B cell (primary cell): Measurements from ENCODE around the gene RTF2.

Experiments
- EZH2 ChIP-seq: IDR thresholded peaks from 2 replicates; pipeline ENCODE4 v1.6.1; 2012; ENCODE audit warnings: borderline replicate concordance, low read depth, mild to moderate bottlenecking, moderate library complexity, low read length; ENCODE audit not compliant: insufficient read depth, poor library complexity, severe bottlenecking
- TF ChIP-seq, protein P1 (sequence below): fragments of 200-600 bp; IDR thresholded peaks from one replicate; pipeline ENCODE4 v1.8.0; 2022; ENCODE audit warnings: antibody characterized with exemption, mild to moderate bottlenecking

DNA sequence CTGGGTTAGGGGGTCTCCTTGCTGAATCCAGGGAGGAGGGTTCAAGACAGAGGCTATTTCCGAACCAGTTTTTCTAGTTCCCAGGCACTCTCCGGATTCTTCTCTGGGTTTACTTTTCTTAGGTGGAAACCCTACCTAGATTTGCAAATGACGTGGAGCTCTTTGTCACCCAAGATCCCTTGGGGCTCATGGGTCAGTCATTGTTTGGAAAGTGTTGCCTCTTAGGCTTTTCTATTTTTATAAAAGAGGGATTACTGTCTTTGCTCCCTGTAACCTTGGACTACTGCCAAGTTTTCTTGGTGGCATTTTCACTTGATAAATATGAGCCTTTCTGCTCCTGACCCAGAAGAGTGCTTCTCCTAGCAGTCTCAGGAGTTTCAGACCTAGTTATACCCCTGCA lies 98.2 kb downstream of the RTF2 start:
- TF ChIP-seq, protein P1, sequence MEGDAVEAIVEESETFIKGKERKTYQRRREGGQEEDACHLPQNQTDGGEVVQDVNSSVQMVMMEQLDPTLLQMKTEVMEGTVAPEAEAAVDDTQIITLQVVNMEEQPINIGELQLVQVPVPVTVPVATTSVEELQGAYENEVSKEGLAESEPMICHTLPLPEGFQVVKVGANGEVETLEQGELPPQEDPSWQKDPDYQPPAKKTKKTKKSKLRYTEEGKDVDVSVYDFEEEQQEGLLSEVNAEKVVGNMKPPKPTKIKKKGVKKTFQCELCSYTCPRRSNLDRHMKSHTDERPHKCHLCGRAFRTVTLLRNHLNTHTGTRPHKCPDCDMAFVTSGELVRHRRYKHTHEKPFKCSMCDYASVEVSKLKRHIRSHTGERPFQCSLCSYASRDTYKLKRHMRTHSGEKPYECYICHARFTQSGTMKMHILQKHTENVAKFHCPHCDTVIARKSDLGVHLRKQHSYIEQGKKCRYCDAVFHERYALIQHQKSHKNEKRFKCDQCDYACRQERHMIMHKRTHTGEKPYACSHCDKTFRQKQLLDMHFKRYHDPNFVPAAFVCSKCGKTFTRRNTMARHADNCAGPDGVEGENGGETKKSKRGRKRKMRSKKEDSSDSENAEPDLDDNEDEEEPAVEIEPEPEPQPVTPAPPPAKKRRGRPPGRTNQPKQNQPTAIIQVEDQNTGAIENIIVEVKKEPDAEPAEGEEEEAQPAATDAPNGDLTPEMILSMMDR, result no peak
- TF ChIP-seq EZH2, result no peak
